ENCODE measurements around the gene B4GAT1.
A peak's percentile ranks its signal among the peaks of the same experiment; 100 is the strongest.

B4GAT1 gene

GRCh38 chr11:66336234-66337102, 11.0 kb downstream of the B4GAT1 start, which contains the start of gene RIN1:
TSS of gene RIN1 (minus strand) at chr11:66336434. CDS start at chr11:66336402, 32 bp downstream.
- DNase-seq (ENCODE audit: low read depth) = peak; percentile 55

- no peak for DNase-seq (ENCODE audit: low read depth)
Observed at GRCh38 chr11:66335531-66336233, 11.7 kb downstream of the B4GAT1 start.

- DNase-seq (ENCODE audit: low read depth) = no peak
Observed at GRCh38 chr11:66334605-66335442, 12.6 kb downstream of the B4GAT1 start.

GRCh38 chr11:66333896-66334604, 13.4 kb downstream of the B4GAT1 start:
- no peak for DNase-seq (ENCODE audit: low read depth)

GRCh38 chr11:66333220-66333877, 14.1 kb downstream of the B4GAT1 start:
- no peak for DNase-seq (ENCODE audit: low read depth)

GRCh38 chr11:66332371-66333219, 14.8 kb downstream of the B4GAT1 start:
- DNase-seq (ENCODE audit: low read depth) = no peak

- DNase-seq (ENCODE audit: low read depth) = no peak
Observed at GRCh38 chr11:66331542-66332370, 15.7 kb downstream of the B4GAT1 start.

- no peak for DNase-seq (ENCODE audit: low read depth)
Observed at GRCh38 chr11:66330931-66331330, 16.5 kb downstream of the B4GAT1 start.

GRCh38 chr11:66329165-66329673, 18.2 kb downstream of the B4GAT1 start:
- no peak for DNase-seq (ENCODE audit: low read depth)

- DNase-seq (ENCODE audit: low read depth) = peak; percentile 67
Observed at GRCh38 chr11:66328302-66329144, 18.9 kb downstream of the B4GAT1 start.

- DNase-seq (ENCODE audit: low read depth) = no peak
Observed at GRCh38 chr11:66328031-66328301, 19.5 kb downstream of the B4GAT1 start.

GRCh38 chr11:66327171-66328030, 20.0 kb downstream of the B4GAT1 start:
- no peak for DNase-seq (ENCODE audit: low read depth)

- DNase-seq (ENCODE audit: low read depth) = no peak
Observed at GRCh38 chr11:66326261-66327111, 20.9 kb downstream of the B4GAT1 start.

GRCh38 chr11:66325263-66325671, 22.2 kb downstream of the B4GAT1 start:
- no peak for DNase-seq (ENCODE audit: low read depth)

GRCh38 chr11:66324664-66325063, 22.8 kb downstream of the B4GAT1 start:
- no peak for DNase-seq (ENCODE audit: low read depth)

- no peak for DNase-seq (ENCODE audit: low read depth)
Observed at GRCh38 chr11:66323684-66324083, 23.7 kb downstream of the B4GAT1 start.
